Renal pelvis (tissue), 4 donors: Measurements from ENCODE around the gene MYO5A. TPM values are rescaled to one million over a fixed set of nuclear protein-coding genes. Genes with fewer than 3 reads are reported as not detected.
"Not testable (repeated sequence)": the region's sequence is repeated elsewhere in the genome, so short reads cannot be mapped to it uniquely, and the experiment has no call there.

ENCODE experiments used
- DNase-seq: peaks from one replicate; pipeline ENCODE4 v3.0.0-alpha.2; 2013
- polyA plus RNA-seq, 3 donors: library from polyadenylated mRNA; unstranded; fragments of 120-200 nt; gene quantifications; one replicate each; pipeline ENCODE4 v1.2.1, GENCODE V29; 2013; ENCODE audit not compliant: insufficient read length in 3 of 3

Gene MYO5A
- polyA plus RNA-seq, 3 donors, result 7.3 to 9.5 (median 8.1) TPM

GRCh38 chr15:52466134-52466701, 62.5 kb downstream of the MYO5A start:
- no peak for DNase-seq

- DNase-seq, result no peak
Measured at GRCh38 chr15:52464478-52464877, 64.2 kb downstream of the MYO5A start.

GRCh38 chr15:52464040-52464439, 64.6 kb downstream of the MYO5A start:
- no peak for DNase-seq

- DNase-seq, result no peak
Measured at GRCh38 chr15:52463638-52464037, 65.0 kb downstream of the MYO5A start.

- no peak for DNase-seq
Measured at GRCh38 chr15:52462806-52463360, 65.8 kb downstream of the MYO5A start.

- not testable (repeated sequence) for DNase-seq
Measured at GRCh38 chr15:52459701-52460100, 69.0 kb downstream of the MYO5A start.

GRCh38 chr15:52459265-52459664, 69.4 kb downstream of the MYO5A start:
- DNase-seq, result not testable (repeated sequence)

- DNase-seq, result no peak
Measured at GRCh38 chr15:52448011-52448890, 80.4 kb downstream of the MYO5A start.

GRCh38 chr15:52445954-52446353, 82.7 kb downstream of the MYO5A start:
- no peak for DNase-seq

- no peak for DNase-seq
Measured at GRCh38 chr15:52445553-52445952, 83.1 kb downstream of the MYO5A start.

GRCh38 chr15:52443205-52443604, 85.5 kb downstream of the MYO5A start:
- not testable (repeated sequence) for DNase-seq

- no peak for DNase-seq
Measured at GRCh38 chr15:52441841-52442240, 86.8 kb downstream of the MYO5A start.

GRCh38 chr15:52440946-52441345, 87.7 kb downstream of the MYO5A start:
- DNase-seq, result no peak

GRCh38 chr15:52440414-52440813, 88.3 kb downstream of the MYO5A start:
- DNase-seq, result no peak

- no peak for DNase-seq
Measured at GRCh38 chr15:52439470-52439869, 89.2 kb downstream of the MYO5A start.

GRCh38 chr15:52439042-52439441, 89.6 kb downstream of the MYO5A start:
- not testable (repeated sequence) for DNase-seq

GRCh38 chr15:52438047-52438446, 90.6 kb downstream of the MYO5A start:
- no peak for DNase-seq

- no peak for DNase-seq
Measured at GRCh38 chr15:52437646-52438045, 91.0 kb downstream of the MYO5A start.

- DNase-seq, result no peak
Measured at GRCh38 chr15:52436981-52437380, 91.7 kb downstream of the MYO5A start.

- DNase-seq, result no peak
Measured at GRCh38 chr15:52434885-52435284, 93.8 kb downstream of the MYO5A start.

GRCh38 chr15:52428297-52428696, 100.4 kb downstream of the MYO5A start:
- DNase-seq, result no peak

- DNase-seq, result no peak
Measured at GRCh38 chr15:52427804-52428203, 100.9 kb downstream of the MYO5A start.

GRCh38 chr15:52424856-52425431, 103.7 kb downstream of the MYO5A start:
- DNase-seq, result no peak
